H1 (cell line): Measurements from ENCODE around the gene SHOC1.

Source experiments
- EP300 ChIP-seq, 2 experiments: IDR thresholded peaks; 1 replicate in 1 of 2; 2 replicates in 1 of 2; pipeline ENCODE4 v1.6.1; 2011 to 2012; ENCODE audit warnings: low read depth in 2 of 2, low read length in 2 of 2, mild to moderate bottlenecking in 2 of 2, borderline replicate concordance in 1 of 2, inconsistent platforms in 1 of 2, moderate library complexity in 1 of 2
- KDM5A ChIP-seq: fragments of 200-600 bp; IDR thresholded peaks from 2 replicates; pipeline ENCODE4 v1.7.1; 2012; ENCODE audit warnings: mild to moderate bottlenecking, low read length, inconsistent platforms, mixed read lengths

- no peak for TF ChIP-seq KDM5A
- TF ChIP-seq EP300 (IDR thresholded peaks at IDR 0.05; ENCODE audit: borderline replicate concordance in 1 of 2, low read depth in 2 of 2, low read length in 2 of 2) = no peak
Observed at GRCh38 chr9:111812337-111812736, 17.6 kb upstream of the SHOC1 start.
